Transverse colon (tissue), 4 donors: Measurements from ENCODE around the gene BAMBI. TPM values are rescaled to one million over a fixed set of nuclear protein-coding genes. Genes with fewer than 3 reads are reported as not detected.

Experiments used
- DNase-seq: peaks from one replicate; pipeline ENCODE4 v3.0.0-alpha.2; 2019
- H3K27ac ChIP-seq, 4 donors: fragments of 200-600 bp; sonication (generic); 2 replicates each; pipeline ENCODE4 v1.5.1; 2016 to 2018; ENCODE audit warnings: inconsistent platforms in 4 of 4
- H3K27me3 ChIP-seq: fragments of 200-600 bp; sonication (generic); 2 replicates; pipeline ENCODE4 v1.5.1; 2017; ENCODE audit warnings: inconsistent platforms
- H3K36me3 ChIP-seq, 4 donors: fragments of 200-600 bp; sonication (generic); 2 replicates each; pipeline ENCODE4 v1.5.1; 2017 to 2019; ENCODE audit warnings: inconsistent platforms in 4 of 4
- H3K4me1 ChIP-seq, 4 donors: fragments of 200-600 bp; sonication (generic); 2 replicates each; pipeline ENCODE4 v1.5.1; 2017 to 2020; ENCODE audit warnings: inconsistent platforms in 4 of 4
- H3K4me3 ChIP-seq, 4 donors: fragments of 200-600 bp; sonication (generic); 1 replicate in 1 of 4; 2 replicates in 3 of 4; pipeline versions ENCODE4 v1.5.1 to v1.6.1; 2017 to 2019; ENCODE audit warnings: inconsistent platforms in 4 of 4
- H3K9me3 ChIP-seq, 2 donors: fragments of 200-600 bp; sonication (generic); 2 replicates each; pipeline ENCODE4 v1.5.1; 2017 to 2019; ENCODE audit warnings: inconsistent platforms in 2 of 2
- CTCF ChIP-seq, 5 experiments: fragments of 200-600 bp in 3 of 5; fragments of 450-650 bp in 2 of 5; sonication (generic) in 3 of 5; IDR thresholded peaks; 1 replicate in 2 of 5; 2 replicates in 3 of 5; pipeline ENCODE4 v1.5.1; 2016 to 2017; ENCODE audit warnings: antibody characterized with exemption in 5 of 5, inconsistent platforms in 3 of 5, mild to moderate bottlenecking in 2 of 5, moderate library complexity in 1 of 5
- EP300 ChIP-seq: sonication (generic); formaldehyde crosslinking; IDR thresholded peaks from one replicate; pipeline ENCODE4 v1.6.1; 2017; ENCODE audit warnings: antibody characterized with exemption, low read depth
- POLR2A ChIP-seq: fragments of 450-650 bp; IDR thresholded peaks from one replicate; pipeline ENCODE4 v1.6.1; 2016; ENCODE audit warnings: antibody characterized with exemption, mild to moderate bottlenecking, moderate library complexity
- POLR2AphosphoS5 ChIP-seq, 3 donors: sonication (generic); formaldehyde crosslinking; IDR thresholded peaks; one replicate each; pipeline ENCODE4 v1.6.1; 2016; ENCODE audit warnings: antibody characterized with exemption in 3 of 3
- WGBS, 2 donors: methylation state at CpG; one replicate each; pipeline ENCODE4 v1.1.5; 2018; ENCODE audit warnings: low coverage in 1 of 2; 5-methylcytosine and 5-hydroxymethylcytosine counted together
- in situ Hi-C, 4 donors: fragments of 200-750 bp; cut with MboI; loops; one replicate each; pipeline versions ENCODE4 v1.15.0 to v1.15.1; 2017; ENCODE audit warnings: low sequenced_read_pairs in 3 of 4, low pct_ligation_motif_present in 1 of 4, low pct_unique_long_range_greater_than_20kb in 1 of 4
- intact Hi-C: fragments of 100-400 bp; cut with DNase I; formaldehyde crosslinking; loops from one replicate; pipeline ENCODE4 v1.15.1; 2023; ENCODE audit warnings: low total_unique reads
- total RNA-seq, 4 donors: library from RNA; depleted of rRNA; stranded (reverse); fragments of >200 nt; gene quantifications; one replicate each; pipeline ENCODE4 v1.1.0, GENCODE V29; 2016

The BAMBI gene
- total RNA-seq, 4 donors from 2014 or later, result 1.00 to 3.7 (median 1.2) TPM; not detected in 1

- intact Hi-C loops (no loop called here), in situ Hi-C loops (no loop called here)
- no peaks in the 10 kb centered on the region for H3K9me3 ChIP-seq
- WGBS, 2 donors, result 62% methylated on average over 12 of the region's 12 CpGs; no CpG with 5 or more reads in 1 of the 2 donors
- H3K4me1 ChIP-seq, result no peaks in the 10 kb centered on the region
- no peak for TF ChIP-seq CTCF (IDR thresholded peaks at IDR 0.05)
- no peak for TF ChIP-seq POLR2A
- no peak for TF ChIP-seq POLR2AphosphoS5 (IDR thresholded peaks at IDR 0.05)
- TF ChIP-seq EP300, result no peak
- no peak overlapping the region for H3K4me3 ChIP-seq
- no peak for DNase-seq
- H3K36me3 ChIP-seq, result no peaks in the 10 kb centered on the region
- no peaks in the 10 kb centered on the region for H3K27me3 ChIP-seq
- no peak overlapping the region for H3K27ac ChIP-seq
Observed at GRCh38 chr10:28704464-28705161, 27.3 kb downstream of the BAMBI start.

GRCh38 chr10:28705472-28705871 is 28.2 kb downstream of the BAMBI start:
- WGBS, 2 donors, result 68 to 69% methylated on average over 4 to 8 of the region's 8 CpGs
- in situ Hi-C loops (no loop called here), intact Hi-C loops (no loop called here)
- no peaks in the 10 kb centered on the region for H3K27me3 ChIP-seq
- H3K4me1 ChIP-seq, result no peaks in the 10 kb centered on the region
- H3K27ac ChIP-seq, result no peak overlapping the region
- H3K4me3 ChIP-seq, result no peak overlapping the region
- TF ChIP-seq POLR2AphosphoS5 (IDR thresholded peaks at IDR 0.05) (no peak), CTCF (IDR thresholded peaks at IDR 0.05) (no peak), POLR2A (no peak)
- DNase-seq, result no peak
- H3K36me3 ChIP-seq, result no peaks in the 10 kb centered on the region
- no peaks in the 10 kb centered on the region for H3K9me3 ChIP-seq

- no peaks in the 10 kb centered on the region for H3K36me3 ChIP-seq
- in situ Hi-C loops, result no loop called here
Observed at GRCh38 chr10:28709001-28709710, 31.8 kb downstream of the BAMBI start.

More at GRCh38 chr10:28709001-28709710, 31.8 kb downstream of the BAMBI start:
- no peaks in the 10 kb centered on the region for H3K27me3 ChIP-seq
- no peak for DNase-seq
- no peaks in the 10 kb centered on the region for H3K4me1 ChIP-seq
- intact Hi-C loops, result no loop called here
- TF ChIP-seq CTCF (IDR thresholded peaks at IDR 0.05) (no peak), POLR2A (no peak), POLR2AphosphoS5 (IDR thresholded peaks at IDR 0.05) (no peak), EP300 (no peak)
- WGBS, 2 donors, result 71 to 79% methylated on average over 8 to 9 of the region's 9 CpGs
- H3K9me3 ChIP-seq, result no peaks in the 10 kb centered on the region
- no peak overlapping the region for H3K27ac ChIP-seq
- no peak overlapping the region for H3K4me3 ChIP-seq
